ENCODE results near the gene DVL1. TPM values are rescaled to one million over a fixed set of nuclear protein-coding genes. Genes with fewer than 3 reads are reported as not detected.

DVL1 gene
- total and polyA plus RNA-seq, 10 of the 15 experiments (the other 5 are each of a cell fraction or from before 2014, with no cell fraction given), result 0.10 to 31.1 (median 4.6) TPM

- TF ChIP-seq BCLAF1 (IDR thresholded peaks at IDR 0.05) (no peak), SIN3A (IDR thresholded peaks at IDR 0.05; ENCODE audit: low read depth, low read length) (no peak), CTCF (IDR thresholded peaks at IDR 0.05 in 2 of 3, conservative IDR thresholded peaks at IDR 0.05 in 1 of 3; ENCODE audit: control insufficient read depth in 2 of 3, extremely low read depth in 1 of 3, insufficient read depth in 1 of 3, low read depth in 3 of 3, low read length in 3 of 3) (no peak), GATAD2B (conservative IDR thresholded peaks at IDR 0.05; ENCODE audit: low read depth) (no peak), PAX8 (IDR thresholded peaks at IDR 0.05) (no peak), SUZ12 (IDR thresholded peaks at IDR 0.05; ENCODE audit: unreplicated experiment) (no peak)
Observed at GRCh38 chr1:1390675-1391074, 41.5 kb upstream of the DVL1 start (continued).

DNA sequence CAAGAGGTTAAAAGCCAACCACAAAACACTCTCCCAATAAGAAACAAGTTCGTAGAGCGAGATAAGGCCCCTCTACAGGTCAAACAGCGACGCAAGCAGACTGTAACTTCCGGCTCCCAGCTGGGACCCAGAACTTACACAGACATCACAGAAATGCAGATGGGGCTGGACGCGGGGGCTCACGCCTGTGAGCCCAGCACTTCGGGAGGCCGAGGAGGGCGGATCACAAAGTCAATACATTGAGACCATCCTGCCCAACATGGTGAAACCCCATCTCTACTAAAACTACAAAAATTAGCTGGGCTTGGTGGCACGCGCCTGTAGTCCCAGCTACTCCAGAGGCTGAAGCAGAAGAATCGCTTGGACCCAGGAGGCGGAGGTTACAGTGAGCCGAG, 38.9 kb upstream of the DVL1 start:
- ChIA-PET POLR2A (no interaction called here), SMC1A (ENCODE audit: uncharacterized antibody, unreplicated experiment) (no interaction called here), RAD21 (ENCODE audit: unreplicated experiment) (no interaction called here), CTCF (interaction anchor here (0.9 to 1.4 kb wide), 2 partner anchors 11 to 14 kb away, joined by 3 to 4 read pairs; partner anchors contain the start of gene CCNL2)
- Histone ChIP-seq H3K4me2 (ENCODE audit: control insufficient read depth, insufficient read depth) (no peak overlapping the region), H3K9ac (ENCODE audit: control insufficient read depth, insufficient read depth, low read length) (no peak overlapping the region), H3K79me2 (ENCODE audit: control insufficient read depth, insufficient read depth, low read length) (peaks cover 1% of the 10 kb centered on the region; the same call in 1 of the 2 replicates), H3K9me3 (replicated peaks; ENCODE audit: control insufficient read depth, insufficient read depth, low read length) (no peaks in the 10 kb centered on the region), H3K27ac (ENCODE audit: control insufficient read depth, insufficient read depth) (no peak overlapping the region), H3K27me3 (replicated peaks in 1 of 2; ENCODE audit: control insufficient read depth in 2 of 2, insufficient read depth in 2 of 2, low read length in 1 of 2) (no peaks in the 10 kb centered on the region), H2AFZ (ENCODE audit: control insufficient read depth, low read depth, low read length) (no peak overlapping the region), H3K36me3 (ENCODE audit: control insufficient read depth in 2 of 2, insufficient read depth in 2 of 2, low read length in 1 of 2) (peaks cover 42 to 43% of the 10 kb centered on the region in 2 experiments), H3K4me1 (ENCODE audit: control insufficient read depth, insufficient read depth, low read length) (no peaks in the 10 kb centered on the region), H3K4me3 (no peak overlapping the region), H4K20me1 (ENCODE audit: control insufficient read depth, insufficient read depth) (no peaks in the 10 kb centered on the region)
- WGBS (ENCODE audit: insufficient coverage, insufficient replicate concordance, low lambda C conversion rate, missing lambda C conversion rate), result 89% methylated on average over 16 of the region's 16 CpGs
- FAIRE-seq (no peak), DNase-seq (ENCODE audit: low read depth, low spot score) (no peak), ATAC-seq (no peak)
- intact Hi-C loops (cut with micrococcal nuclease; ENCODE audit: unreplicated experiment) (no loop called here), in situ Hi-C loops (cut with MboI) (no loop called here)
- BruUV-seq (replicated peaks), result no TSS peak
- TF ChIP-seq EZH2 (IDR thresholded peaks at IDR 0.05; ENCODE audit: borderline replicate concordance, control insufficient read depth, low read depth, low read length) (no peak), CEBPZ (IDR thresholded peaks at IDR 0.05; ENCODE audit: low read depth, low read length) (no peak), ETV6 (conservative IDR thresholded peaks at IDR 0.05 in 1 of 2, IDR thresholded peaks at IDR 0.05 in 1 of 2; ENCODE audit: borderline replicate concordance in 1 of 2, low read depth in 1 of 2) (no peak), MXI1 (IDR thresholded peaks at IDR 0.05; ENCODE audit: low read depth, low read length) (no peak)
- TF ChIP-seq, protein P1, sequence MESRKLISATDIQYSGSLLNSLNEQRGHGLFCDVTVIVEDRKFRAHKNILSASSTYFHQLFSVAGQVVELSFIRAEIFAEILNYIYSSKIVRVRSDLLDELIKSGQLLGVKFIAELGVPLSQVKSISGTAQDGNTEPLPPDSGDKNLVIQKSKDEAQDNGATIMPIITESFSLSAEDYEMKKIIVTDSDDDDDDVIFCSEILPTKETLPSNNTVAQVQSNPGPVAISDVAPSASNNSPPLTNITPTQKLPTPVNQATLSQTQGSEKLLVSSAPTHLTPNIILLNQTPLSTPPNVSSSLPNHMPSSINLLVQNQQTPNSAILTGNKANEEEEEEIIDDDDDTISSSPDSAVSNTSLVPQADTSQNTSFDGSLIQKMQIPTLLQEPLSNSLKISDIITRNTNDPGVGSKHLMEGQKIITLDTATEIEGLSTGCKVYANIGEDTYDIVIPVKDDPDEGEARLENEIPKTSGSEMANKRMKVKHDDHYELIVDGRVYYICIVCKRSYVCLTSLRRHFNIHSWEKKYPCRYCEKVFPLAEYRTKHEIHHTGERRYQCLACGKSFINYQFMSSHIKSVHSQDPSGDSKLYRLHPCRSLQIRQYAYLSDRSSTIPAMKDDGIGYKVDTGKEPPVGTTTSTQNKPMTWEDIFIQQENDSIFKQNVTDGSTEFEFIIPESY (IDR thresholded peaks at IDR 0.05), result no peak
